HG03442 (cell line): Measurements from ENCODE around the gene ICAM4.
A peak's percentile ranks its signal among the peaks of the same experiment; 100 is the strongest.
"Not testable (repeated sequence)": the region's sequence is repeated elsewhere in the genome, so short reads cannot be mapped to it uniquely, and the experiment has no call there.

Source experiments
- ATAC-seq: cut with Tn5 transposase; IDR thresholded peaks from one replicate; pipeline ENCODE4 v1.9.1; 2021; ENCODE audit warnings: mild to moderate bottlenecking, moderate library complexity; ENCODE audit not compliant: unreplicated experiment

ICAM4 gene

GRCh38 chr19:10286803-10287737 lies at the start of gene ICAM4:
ICAM4 (plus strand) TSS chr19:10286955; CDS start chr19:10287013, 58 bp downstream.
- ATAC-seq: no peak

DNA sequence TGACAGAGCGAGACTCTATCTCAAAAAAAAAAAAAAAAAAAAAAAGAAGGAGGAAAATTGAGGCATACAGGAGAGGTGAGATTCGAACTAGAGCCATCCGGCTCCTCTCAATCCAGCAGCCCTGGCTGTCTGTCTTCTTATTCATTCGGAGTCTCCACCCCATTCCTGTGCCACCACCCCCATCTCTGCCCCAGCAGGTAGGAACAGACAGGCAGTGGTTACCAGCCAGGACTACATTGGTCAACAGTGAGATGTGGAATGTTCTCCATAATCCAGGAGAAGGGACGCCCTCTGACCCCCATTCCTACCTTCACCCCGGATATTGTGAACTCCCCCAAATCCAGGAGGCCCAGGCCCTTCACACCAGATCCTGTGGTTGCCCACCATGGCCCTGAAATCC lies 49.1 kb upstream of the ICAM4 start:
- ATAC-seq: no peak

DNA sequence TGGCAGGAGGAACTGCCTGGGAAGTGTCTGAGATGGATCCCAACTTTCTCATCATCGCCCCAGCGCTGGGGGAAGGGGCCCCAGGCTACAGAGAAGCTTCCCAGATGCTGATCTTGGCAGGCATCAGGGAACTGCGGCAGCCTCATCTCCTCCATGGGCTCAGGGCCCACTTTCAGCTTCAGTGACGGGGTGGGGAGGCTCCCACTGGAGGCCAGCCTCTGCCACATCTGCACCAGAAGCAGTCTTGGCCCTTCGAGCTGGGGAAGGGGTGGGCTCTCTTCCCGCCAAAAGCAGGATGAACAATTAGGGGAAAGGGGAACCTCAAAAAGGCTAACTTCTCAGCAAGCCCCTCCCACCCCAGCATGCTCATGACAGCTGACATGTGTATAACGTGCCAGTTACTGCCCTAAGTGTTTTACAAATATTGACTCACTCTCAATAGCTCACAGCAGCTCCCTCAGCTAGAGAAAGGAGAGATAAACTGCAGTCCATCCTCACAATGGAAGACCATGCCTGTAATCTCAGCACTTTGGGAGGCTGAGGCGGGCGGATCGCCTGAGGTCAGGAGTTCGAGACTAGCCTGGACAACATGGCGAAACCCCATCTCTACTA lies 48.5 kb upstream of the ICAM4 start:
- ATAC-seq: no peak

- not testable (repeated sequence) for ATAC-seq
Observed at GRCh38 chr19:10241826-10242449, 44.8 kb upstream of the ICAM4 start.

DNA sequence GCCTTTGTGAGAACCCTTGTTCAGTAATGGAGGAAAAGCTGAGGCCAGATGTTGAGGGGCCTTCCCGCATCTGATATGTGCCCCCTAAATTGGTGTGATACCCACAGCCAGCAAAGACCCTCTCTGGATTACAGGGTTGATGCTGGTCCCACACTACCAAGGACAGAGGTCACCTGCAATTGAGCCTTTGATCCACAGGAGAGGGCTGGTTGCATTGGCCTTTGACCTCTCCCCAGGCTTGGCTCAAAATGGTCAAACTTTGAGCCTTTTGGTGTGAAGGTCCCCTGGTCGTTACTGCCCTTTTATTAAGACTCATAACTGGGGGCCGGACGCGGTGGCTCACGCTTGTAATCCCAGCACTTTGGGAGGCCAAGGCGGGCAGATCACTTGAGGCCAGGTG lies 43.1 kb upstream of the ICAM4 start:
- ATAC-seq: no peak

DNA sequence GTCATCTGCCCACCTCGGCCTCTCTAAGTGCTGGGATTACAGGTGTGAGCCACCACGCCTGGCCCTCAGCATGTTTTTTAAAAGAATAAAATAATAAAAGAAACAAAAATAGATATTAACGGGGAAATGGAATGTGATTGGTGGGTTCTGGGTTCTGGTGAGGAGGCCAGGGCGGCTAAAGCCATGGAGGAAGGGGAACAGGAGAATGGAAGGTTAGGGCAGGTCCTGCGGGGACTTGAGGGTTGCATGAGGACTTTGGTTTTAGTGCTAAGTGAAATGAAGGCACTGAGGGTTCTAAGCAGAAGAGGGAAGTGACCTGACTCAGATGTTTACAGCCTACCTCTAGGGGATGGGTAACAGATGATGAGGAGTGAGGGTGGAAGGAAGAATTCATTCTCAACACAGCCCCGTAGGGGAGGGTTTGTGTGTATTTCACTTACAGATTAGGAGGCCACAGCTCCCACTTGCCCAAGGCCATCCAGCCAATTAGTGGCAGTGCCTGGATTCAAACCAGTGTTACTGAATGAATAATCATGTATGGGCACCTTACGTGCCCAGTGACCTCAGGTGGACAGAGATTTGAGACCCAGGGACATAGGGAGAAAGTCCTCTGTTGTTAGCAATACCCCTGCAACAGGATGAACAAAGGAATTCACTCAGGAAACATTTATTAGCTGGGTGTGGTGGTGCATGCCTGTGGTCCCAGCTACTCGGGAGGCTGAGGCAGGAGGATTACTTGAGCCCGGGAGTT lies 41.4 kb upstream of the ICAM4 start:
- no peak for ATAC-seq

DNA sequence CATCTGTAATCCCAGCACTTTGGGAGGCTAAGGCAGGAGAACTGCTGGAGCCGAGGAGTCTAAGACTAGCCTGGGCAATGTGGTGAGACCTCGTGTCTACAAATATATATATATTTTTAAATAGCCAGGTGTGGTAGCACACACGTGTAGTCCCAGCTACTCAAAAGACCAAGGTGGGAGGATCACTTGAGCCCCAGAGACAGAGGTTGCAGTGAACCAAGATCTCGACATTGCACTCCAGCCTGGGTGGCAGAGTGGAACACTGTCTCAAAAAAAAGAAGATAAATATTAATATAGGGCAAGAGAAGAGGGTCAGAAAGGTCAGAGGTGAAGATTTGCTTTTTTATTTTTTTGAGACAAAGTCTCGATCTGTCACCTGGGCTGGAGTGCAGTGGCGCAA lies 40.2 kb upstream of the ICAM4 start:
- no peak for ATAC-seq

- ATAC-seq: peak; percentile 84
Observed at GRCh38 chr19:10251792-10252694, 34.7 kb upstream of the ICAM4 start, which contains the start of gene MRPL4. MRPL4 (plus strand) TSS chr19:10252214; CDS start chr19:10252254, 40 bp downstream.

- ATAC-seq: no peak
Observed at GRCh38 chr19:10252707-10253106, 34.0 kb upstream of the ICAM4 start.

DNA sequence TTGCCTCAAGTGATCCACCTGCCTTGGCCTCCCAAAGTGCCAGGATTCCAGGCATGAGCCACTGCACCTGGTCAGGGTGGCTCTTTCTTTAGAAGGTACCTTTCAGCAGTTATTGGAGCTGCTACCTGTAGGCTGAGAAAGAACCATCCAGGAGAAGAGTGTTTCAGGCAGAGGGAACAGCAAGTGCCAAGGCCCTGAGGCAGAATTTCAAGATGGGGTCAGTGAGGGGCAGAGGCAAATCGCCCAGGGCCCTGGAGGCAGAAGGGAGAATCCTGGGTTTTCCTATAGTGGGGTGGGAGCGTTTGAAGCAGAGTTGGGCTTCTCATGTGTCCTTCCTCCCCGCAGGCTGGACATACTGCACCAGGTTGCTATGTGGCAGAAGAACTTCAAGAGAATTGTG lies 32.5 kb upstream of the ICAM4 start:
- no peak for ATAC-seq

- ATAC-seq: no peak
Observed at GRCh38 chr19:10255358-10255757, 31.4 kb upstream of the ICAM4 start.

DNA sequence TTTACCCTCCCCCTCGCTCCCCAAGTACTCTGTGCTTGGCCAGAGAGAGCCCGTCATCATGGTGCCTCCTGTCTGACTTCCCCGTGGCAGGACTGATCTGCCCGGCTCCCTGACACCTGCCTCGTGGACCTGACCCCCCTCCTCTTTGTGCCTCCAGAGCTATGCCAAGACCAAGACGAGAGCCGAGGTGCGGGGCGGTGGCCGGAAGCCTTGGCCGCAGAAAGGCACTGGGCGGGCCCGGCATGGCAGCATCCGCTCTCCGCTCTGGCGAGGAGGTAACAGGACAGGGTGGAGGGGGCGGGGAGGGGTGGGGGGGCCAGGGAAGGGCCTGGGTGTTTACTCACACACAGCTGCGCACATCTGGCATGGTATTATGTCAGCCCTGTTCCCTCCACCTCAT lies 30.2 kb upstream of the ICAM4 start:
- ATAC-seq: no peak

- ATAC-seq: no peak
Observed at GRCh38 chr19:10256970-10257615, 29.7 kb upstream of the ICAM4 start.

DNA sequence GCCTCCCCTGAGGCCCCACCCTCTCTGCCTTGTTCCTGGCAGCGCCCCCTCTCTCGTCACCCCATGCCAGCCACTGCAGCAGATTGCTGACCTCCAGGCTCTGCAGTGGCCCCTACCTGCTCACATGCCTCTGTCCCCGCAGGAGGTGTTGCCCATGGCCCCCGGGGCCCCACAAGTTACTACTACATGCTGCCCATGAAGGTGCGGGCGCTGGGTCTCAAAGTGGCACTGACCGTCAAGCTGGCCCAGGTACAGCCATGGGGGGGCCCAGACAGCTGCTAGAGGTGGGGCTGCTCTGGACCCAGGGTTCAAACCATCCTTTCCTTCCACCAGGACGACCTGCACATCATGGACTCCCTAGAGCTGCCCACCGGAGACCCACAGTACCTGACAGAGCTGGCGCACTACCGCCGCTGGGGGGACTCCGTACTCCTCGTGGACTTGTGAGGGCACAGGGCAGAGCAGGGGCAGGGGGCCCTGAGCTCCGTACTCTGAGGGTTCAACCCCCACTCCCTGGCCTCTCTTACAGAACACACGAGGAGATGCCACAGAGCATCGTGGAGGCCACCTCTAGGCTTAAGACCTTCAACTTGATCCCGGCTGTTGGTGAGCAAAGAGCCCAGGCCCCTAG lies 28.6 kb upstream of the ICAM4 start:
- ATAC-seq: no peak

- ATAC-seq: no peak
Observed at GRCh38 chr19:10259162-10259905, 27.4 kb upstream of the ICAM4 start.

- no peak for ATAC-seq
Observed at GRCh38 chr19:10260141-10260584, 26.6 kb upstream of the ICAM4 start.

DNA sequence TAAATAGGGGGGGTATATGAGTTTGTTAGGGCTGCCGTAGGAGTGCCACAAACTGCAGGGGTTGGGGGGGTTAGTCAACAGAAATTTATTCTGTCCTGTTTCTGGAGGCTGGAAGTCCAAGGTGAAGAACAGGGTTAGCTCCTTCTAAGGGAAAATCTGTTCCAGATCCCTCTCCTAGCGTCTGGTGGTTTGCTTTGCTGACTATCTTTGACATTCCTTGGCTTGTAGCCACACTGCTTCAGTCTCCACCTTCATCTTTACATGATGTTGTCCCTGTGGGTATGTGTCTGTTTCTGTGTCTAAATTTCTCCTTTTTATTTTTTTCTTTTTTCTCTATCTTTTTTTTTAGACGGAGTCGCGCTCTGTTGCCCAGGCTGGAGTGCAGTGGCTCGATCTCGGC lies 24.0 kb upstream of the ICAM4 start:
- no peak for ATAC-seq

- ATAC-seq: no peak
Observed at GRCh38 chr19:10266706-10267105, 20.0 kb upstream of the ICAM4 start.
